Stimulated activated CD8-positive, alpha-beta memory T cell treated with anti-CD3 and anti-CD28 coated beads, Interleukin-2, amount 100 ng/mL, for 1 hour (primary cell): Measurements from ENCODE around the gene SCGB1C2.
"Not testable (repeated sequence)": the region's sequence is repeated elsewhere in the genome, so short reads cannot be mapped to it uniquely, and the experiment has no call there.

ENCODE experiments used
- DNase-seq, 2 donors: peaks; one replicate each; pipeline ENCODE4 v3.0.0-alpha.2; 2020; ENCODE audit warnings: low read depth in 2 of 2

The SCGB1C2 gene

GRCh38 chr17:137166-137807 lies at the start of gene SCGB1C2:
Gene SCGB1C2, plus strand, starts transcription at chr17:137569. Its CDS starts 22 bp downstream, at chr17:137591.
- DNase-seq, result not testable (repeated sequence)

- DNase-seq, result not testable (repeated sequence)
Measured at GRCh38 chr17:113111-113510, 24.3 kb upstream of the SCGB1C2 start.

- DNase-seq, result not testable (repeated sequence)
Measured at GRCh38 chr17:118339-118917, 18.9 kb upstream of the SCGB1C2 start.

GRCh38 chr17:133932-134331 lies 3.4 kb upstream of the SCGB1C2 start:
- not testable (repeated sequence) for DNase-seq

GRCh38 chr17:134332-134785 lies 3.0 kb upstream of the SCGB1C2 start:
- not testable (repeated sequence) for DNase-seq

GRCh38 chr17:135022-135421 lies 2.3 kb upstream of the SCGB1C2 start:
- not testable (repeated sequence) for DNase-seq

- DNase-seq, result not testable (repeated sequence)
Measured at GRCh38 chr17:135895-136294, 1.5 kb upstream of the SCGB1C2 start.

- DNase-seq, result peak; percentile 25 to 61
Measured at GRCh38 chr17:136531-136930, 838 bp upstream of the SCGB1C2 start.

- DNase-seq, result not testable (repeated sequence)
Measured at GRCh38 chr17:139401-140205, 2.2 kb downstream of the SCGB1C2 start.

GRCh38 chr17:142102-142661 lies 4.8 kb downstream of the SCGB1C2 start:
- DNase-seq, result no peak

- no peak for DNase-seq
Measured at GRCh38 chr17:142876-143784, 5.8 kb downstream of the SCGB1C2 start.

- peak; percentile 77 to 79 for DNase-seq
Measured at GRCh38 chr17:143785-144281, 6.5 kb downstream of the SCGB1C2 start.

GRCh38 chr17:144936-145670 lies 7.7 kb downstream of the SCGB1C2 start:
- DNase-seq, result no peak

- no peak for DNase-seq
Measured at GRCh38 chr17:145671-146541, 8.5 kb downstream of the SCGB1C2 start.

- DNase-seq, result no peak
Measured at GRCh38 chr17:146546-146945, 9.2 kb downstream of the SCGB1C2 start.

GRCh38 chr17:146983-147761 lies 9.8 kb downstream of the SCGB1C2 start:
- no peak for DNase-seq

- DNase-seq, result no peak
Measured at GRCh38 chr17:147796-148740, 10.7 kb downstream of the SCGB1C2 start.
